GM21360 (cell line): ENCODE results near the gene TRIM43B.
"Not testable (repeated sequence)": the region's sequence is repeated elsewhere in the genome, so short reads cannot be mapped to it uniquely, and the experiment has no call there.

Experiments
- ATAC-seq: cut with Tn5 transposase; IDR thresholded peaks from one replicate; pipeline ENCODE4 v1.9.1; 2021; ENCODE audit warnings: mild to moderate bottlenecking, moderate library complexity; ENCODE audit not compliant: unreplicated experiment

TRIM43B gene

DNA sequence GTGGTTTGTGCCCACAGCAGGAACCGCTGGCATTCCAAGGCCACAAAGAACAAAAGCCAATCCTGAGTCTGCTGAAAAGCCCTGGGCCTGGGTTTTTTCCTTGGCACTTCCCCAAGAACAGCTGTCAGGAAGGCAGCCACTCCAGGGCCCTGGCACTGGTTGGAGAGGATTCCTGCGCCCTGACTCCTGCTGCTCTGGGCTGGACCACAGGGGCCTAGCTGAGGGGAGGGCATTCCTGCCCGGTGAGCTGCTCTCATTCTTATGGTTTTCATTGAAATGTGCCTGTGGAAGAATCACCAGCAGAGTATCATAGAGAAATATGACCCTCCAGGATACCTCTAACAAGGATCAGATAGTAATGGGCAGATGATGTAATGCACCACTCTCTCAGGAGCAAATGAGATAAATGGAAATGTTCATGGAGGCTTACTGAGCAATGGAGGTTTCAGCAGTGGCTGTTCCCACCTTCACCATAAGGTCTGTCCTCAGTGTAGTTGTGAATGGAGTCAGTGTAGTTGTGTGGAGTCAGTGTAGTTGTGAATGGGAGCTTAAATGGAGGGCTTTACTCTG, 50.0 kb downstream of the TRIM43B start:
- not testable (repeated sequence) for ATAC-seq

DNA sequence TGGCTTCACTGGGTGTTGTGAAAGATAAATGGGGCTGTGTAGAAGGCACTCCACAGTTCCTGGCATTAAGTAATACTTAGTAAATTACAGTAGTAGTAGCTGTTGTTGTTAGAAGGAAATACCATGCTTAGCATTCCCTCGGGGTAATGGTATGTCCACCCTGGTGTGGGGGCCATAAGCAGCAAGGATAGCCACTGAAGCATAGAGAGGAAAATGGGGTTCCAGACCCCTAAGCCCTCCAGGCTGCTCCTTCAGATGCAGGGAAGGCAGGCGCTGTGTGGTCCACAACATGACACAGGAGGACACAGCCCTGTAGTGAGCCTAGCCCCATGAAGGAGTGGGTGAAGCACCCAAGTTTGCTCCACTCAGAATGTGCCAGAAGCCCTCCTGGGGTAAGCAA, 50.6 kb downstream of the TRIM43B start:
- not testable (repeated sequence) for ATAC-seq

DNA sequence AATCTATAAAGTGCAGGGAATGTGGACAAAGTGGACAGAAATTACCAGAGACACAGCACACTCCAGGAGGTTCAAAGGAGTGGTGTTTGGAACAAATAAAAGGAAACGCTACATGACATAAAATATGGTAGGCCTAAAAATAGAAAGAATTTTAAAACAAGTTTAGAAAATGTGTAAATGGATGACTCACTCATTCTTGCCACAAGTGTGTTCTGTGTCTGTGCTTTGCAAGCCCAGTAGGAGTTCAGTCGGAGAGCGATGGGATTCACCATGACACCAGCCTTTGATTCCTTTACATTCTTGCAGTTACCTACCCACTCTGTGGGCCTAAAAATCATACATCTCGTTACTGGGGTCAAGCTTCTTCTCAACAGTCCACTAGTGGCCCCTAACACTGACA, 51.2 kb downstream of the TRIM43B start:
- not testable (repeated sequence) for ATAC-seq

DNA sequence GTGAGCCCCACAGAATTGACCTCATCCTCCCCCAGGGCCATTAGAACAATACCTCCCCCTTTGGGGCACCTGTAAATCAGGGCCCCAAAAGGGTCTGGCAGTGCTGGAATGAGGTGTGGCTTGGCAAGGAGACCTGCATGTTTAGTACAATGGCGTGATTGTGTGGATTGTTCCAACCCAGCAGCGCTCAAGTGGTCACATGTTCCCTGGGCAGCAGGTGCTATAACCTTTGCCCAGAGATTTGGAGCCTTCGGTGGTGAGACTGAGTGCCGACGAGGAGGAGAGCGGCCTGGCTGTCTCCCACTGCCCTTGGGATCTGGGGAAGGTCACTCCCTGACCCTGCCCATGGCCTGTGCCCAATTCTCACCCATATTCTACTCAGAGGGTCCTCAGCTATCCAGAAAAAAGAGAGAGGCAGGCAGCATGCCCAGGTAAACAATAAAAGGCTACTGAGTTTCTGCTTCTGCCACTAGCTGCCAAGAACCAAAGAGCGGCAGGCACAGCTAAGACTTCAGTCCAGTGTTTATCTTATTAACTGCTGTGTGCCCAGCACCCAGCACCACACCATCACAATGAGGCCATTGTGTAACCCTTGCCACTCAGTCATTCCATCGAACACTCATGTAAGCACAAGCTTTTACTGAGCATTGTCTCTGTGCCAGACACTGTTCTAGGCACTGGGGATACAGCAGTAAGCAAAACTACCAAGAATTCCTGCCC, 54.6 kb downstream of the TRIM43B start:
- not testable (repeated sequence) for ATAC-seq

DNA sequence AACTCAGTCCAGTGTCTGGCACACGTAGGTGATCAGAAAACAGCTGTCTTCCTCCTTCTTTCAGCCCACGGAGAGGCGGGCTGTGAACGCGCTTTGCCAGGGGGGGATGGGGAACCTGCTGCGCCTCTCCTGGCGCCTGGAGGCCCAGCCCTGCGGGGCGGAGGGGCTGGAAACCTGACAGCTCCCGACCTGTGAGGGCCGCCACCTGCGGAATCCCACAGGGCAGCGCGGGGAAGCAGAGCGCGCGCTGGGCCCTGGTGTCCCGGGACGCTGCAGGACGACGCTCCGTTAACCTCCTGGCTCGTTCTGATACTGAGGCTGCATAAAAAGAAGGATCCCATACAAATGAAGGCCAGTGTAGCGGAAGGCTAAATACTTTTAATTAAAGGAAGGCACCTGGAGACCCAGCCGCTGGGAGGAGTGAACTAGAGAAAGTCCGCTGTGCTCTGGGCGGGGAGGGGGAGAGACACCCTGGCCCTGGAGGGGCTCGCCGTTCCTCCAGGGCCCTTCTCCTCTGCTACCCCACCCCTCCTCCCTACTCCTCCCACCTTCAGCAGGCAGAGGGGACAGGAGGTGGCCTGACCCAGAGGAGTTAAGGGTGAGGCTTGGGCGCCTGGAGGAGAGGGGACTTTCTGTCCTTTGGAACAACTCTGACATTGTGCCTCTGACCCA, 57.2 kb downstream of the TRIM43B start:
- ATAC-seq = not testable (repeated sequence)
